ENCODE measurements around the gene HMGA1.
A peak's percentile ranks its signal among the peaks of the same experiment; 100 is the strongest.

Gene HMGA1

GRCh38 chr6:34204693-34205092 is 32.0 kb upstream of the HMGA1 start:
- CTCF ChIA-PET, result interaction anchor here (0.6 kb wide), 1 partner anchor 18 kb away, joined by 3 read pairs; no protein-coding TSS in a partner anchor
- no peak for TF ChIP-seq CTCF (conservative IDR thresholded peaks at IDR 0.05; ENCODE audit: low read depth)
- H3K27ac ChIP-seq, result no peak overlapping the region
- POLR2A ChIA-PET (ENCODE audit: low non-redundant PET), result no interaction called here
- no peak for DNase-seq (ENCODE audit: low spot score)

- no peak overlapping the region for H3K27ac ChIP-seq
- DNase-seq (ENCODE audit: low spot score), result peak; percentile 26
- TF ChIP-seq CTCF (conservative IDR thresholded peaks at IDR 0.05; ENCODE audit: low read depth), result no peak
- ChIA-PET POLR2A (ENCODE audit: low non-redundant PET) (interaction anchor here (0.7 kb wide), 1 partner anchor 18 kb away, joined by 3 read pairs; no protein-coding TSS in a partner anchor), CTCF (interaction anchor here (0.6 kb wide), 1 partner anchor 1049 kb away, joined by 3 read pairs; no protein-coding TSS in a partner anchor)
Observed at GRCh38 chr6:34205466-34205865, 31.2 kb upstream of the HMGA1 start.

- no peak for TF ChIP-seq CTCF (conservative IDR thresholded peaks at IDR 0.05; ENCODE audit: low read depth)
- POLR2A ChIA-PET (ENCODE audit: low non-redundant PET), result interaction anchor here (0.7 kb wide), 1 partner anchor 18 kb away, joined by 3 read pairs; no protein-coding TSS in a partner anchor
- no peak overlapping the region for H3K27ac ChIP-seq
- CTCF ChIA-PET, result interaction anchor here (0.6 to 1.0 kb wide), 2 partner anchors 10 to 1049 kb away, joined by 3 to 8 read pairs; no protein-coding TSS in a partner anchor
- DNase-seq (ENCODE audit: low spot score), result no peak
Observed at GRCh38 chr6:34205916-34206315, 30.8 kb upstream of the HMGA1 start.

GRCh38 chr6:34206726-34207125 is 29.9 kb upstream of the HMGA1 start:
- POLR2A ChIA-PET (ENCODE audit: low non-redundant PET), result no interaction called here
- no peak overlapping the region for H3K27ac ChIP-seq
- DNase-seq (ENCODE audit: low spot score), result no peak
- CTCF ChIA-PET, result interaction anchor here (1.0 kb wide), 1 partner anchor 11 kb away, joined by 8 read pairs; no protein-coding TSS in a partner anchor
- TF ChIP-seq CTCF (conservative IDR thresholded peaks at IDR 0.05; ENCODE audit: low read depth), result no peak

GRCh38 chr6:34207695-34208443 is 28.8 kb upstream of the HMGA1 start:
- no peak overlapping the region for H3K27ac ChIP-seq
- ChIA-PET CTCF (interaction anchor here (0.7 kb wide), 1 partner anchor 152 kb away, joined by 3 read pairs; no protein-coding TSS in a partner anchor), POLR2A (ENCODE audit: low non-redundant PET) (no interaction called here)
- DNase-seq (ENCODE audit: low spot score), result no peak
- no peak for TF ChIP-seq CTCF (conservative IDR thresholded peaks at IDR 0.05; ENCODE audit: low read depth)

GRCh38 chr6:34213772-34214171 is 22.9 kb upstream of the HMGA1 start:
- CTCF ChIA-PET, result no interaction called here
- POLR2A ChIA-PET (ENCODE audit: low non-redundant PET), result no interaction called here

More at GRCh38 chr6:34213772-34214171, 22.9 kb upstream of the HMGA1 start:
- no peak for TF ChIP-seq CTCF (conservative IDR thresholded peaks at IDR 0.05; ENCODE audit: low read depth)
- DNase-seq (ENCODE audit: low spot score), result no peak
- no peak overlapping the region for H3K27ac ChIP-seq
